Fibroblast of mammary gland (primary cell): ENCODE data around the gene TRPM3.

Experiments used
- DNase-seq: peaks from one replicate; pipeline ENCODE4 v3.0.0-alpha.2; 2010; ENCODE audit warnings: low read depth
- H3K4me3 ChIP-seq: 2 replicates; pipeline ENCODE4 v1.5.1; 2011; ENCODE audit warnings: low read depth, mild to moderate bottlenecking, low read length, moderate library complexity; ENCODE audit not compliant: control insufficient read depth
- CTCF ChIP-seq: conservative IDR thresholded peaks from 2 replicates; pipeline ENCODE4 v1.5.1; 2011; ENCODE audit warnings: low read depth, low read length, inconsistent platforms; ENCODE audit not compliant: control insufficient read depth, insufficient read depth

Gene TRPM3

DNA sequence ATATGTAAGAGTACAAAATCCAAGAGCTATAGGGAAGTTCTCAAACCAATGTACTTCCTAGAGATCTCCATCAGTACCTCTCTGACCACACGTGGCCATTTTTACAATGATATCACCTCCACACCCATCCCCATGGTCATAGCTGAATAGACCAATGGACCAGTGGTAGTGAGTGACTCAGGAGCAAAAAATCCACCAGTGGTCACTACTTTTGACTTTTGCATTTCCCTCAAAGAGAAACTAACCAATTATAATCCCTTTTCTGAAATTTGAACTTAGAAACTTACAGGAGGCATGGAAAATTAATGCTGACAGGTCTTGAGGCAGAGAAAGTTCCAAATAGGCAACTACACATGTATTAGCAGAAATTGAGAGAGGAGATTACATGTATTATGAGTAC is 238.4 kb downstream of the TRPM3 start:
- TF ChIP-seq CTCF, result no peak
- peak; percentile 63 for DNase-seq

DNA sequence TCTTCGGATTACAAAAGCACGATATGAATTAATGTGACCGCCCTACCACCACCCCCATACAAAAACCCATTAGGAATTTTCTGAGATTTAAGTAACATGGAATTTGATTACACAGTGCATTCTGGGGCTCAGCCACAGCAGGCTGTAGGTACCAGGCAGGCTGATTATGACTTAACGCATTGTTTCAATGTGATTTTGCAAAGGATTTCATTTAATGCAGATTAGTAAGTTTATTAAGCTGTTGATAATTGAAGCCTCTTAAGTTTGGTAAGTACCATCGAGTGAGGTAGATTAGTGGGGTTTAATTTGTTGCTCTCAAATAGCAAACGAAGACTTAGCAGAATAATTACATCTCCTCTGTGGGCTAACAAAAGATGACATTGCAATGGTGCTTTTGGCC is 240.1 kb downstream of the TRPM3 start:
- DNase-seq, result no peak
- no peak overlapping the region for H3K4me3 ChIP-seq
- no peak for TF ChIP-seq CTCF

More for the DNA sequence above, 238.4 kb downstream of the TRPM3 start:
- no peak overlapping the region for H3K4me3 ChIP-seq

DNA sequence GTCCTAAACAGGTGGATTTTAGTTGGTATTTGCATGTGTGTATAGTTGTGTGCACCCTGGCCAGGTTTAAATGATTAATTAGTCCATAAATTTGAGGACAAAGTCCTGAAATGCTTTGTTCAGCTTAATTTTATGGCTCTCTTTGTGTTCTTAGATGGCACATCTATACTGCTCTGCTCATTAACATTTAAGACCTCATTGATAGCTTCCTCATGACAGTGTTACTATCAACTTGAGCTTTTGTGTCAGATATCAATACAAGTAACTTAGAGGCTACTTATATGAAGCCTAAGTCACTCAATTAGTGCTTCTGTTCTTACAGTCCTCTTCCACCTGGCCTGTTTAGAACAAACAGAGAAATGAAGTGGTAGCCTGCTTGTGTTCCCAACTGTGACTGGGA is 240.9 kb downstream of the TRPM3 start:
- H3K4me3 ChIP-seq, result no peak overlapping the region
- no peak for DNase-seq
- TF ChIP-seq CTCF, result no peak

- TF ChIP-seq CTCF, result no peak
- H3K4me3 ChIP-seq, result no peak overlapping the region
- DNase-seq, result no peak
These were observed 242.8 kb downstream of the TRPM3 start for GRCh38 chr9:70878576-70878975.

- TF ChIP-seq CTCF, result no peak
These were observed 247.0 kb downstream of the TRPM3 start for GRCh38 chr9:70874451-70874850.

GRCh38 chr9:70873506-70873905 is 247.9 kb downstream of the TRPM3 start:
- H3K4me3 ChIP-seq, result no peak overlapping the region
- peak; percentile 67 for DNase-seq
- no peak for TF ChIP-seq CTCF

More at GRCh38 chr9:70874451-70874850, 247.0 kb downstream of the TRPM3 start:
- peak; percentile 49 for DNase-seq
- no peak overlapping the region for H3K4me3 ChIP-seq
